HG02678 (cell line): ENCODE data around the gene ARFGEF3.

Experiments
- ATAC-seq: cut with Tn5 transposase; IDR thresholded peaks from one replicate; pipeline ENCODE4 v1.9.1; 2021; ENCODE audit warnings: mild to moderate bottlenecking, moderate library complexity; ENCODE audit not compliant: unreplicated experiment

The ARFGEF3 gene

DNA sequence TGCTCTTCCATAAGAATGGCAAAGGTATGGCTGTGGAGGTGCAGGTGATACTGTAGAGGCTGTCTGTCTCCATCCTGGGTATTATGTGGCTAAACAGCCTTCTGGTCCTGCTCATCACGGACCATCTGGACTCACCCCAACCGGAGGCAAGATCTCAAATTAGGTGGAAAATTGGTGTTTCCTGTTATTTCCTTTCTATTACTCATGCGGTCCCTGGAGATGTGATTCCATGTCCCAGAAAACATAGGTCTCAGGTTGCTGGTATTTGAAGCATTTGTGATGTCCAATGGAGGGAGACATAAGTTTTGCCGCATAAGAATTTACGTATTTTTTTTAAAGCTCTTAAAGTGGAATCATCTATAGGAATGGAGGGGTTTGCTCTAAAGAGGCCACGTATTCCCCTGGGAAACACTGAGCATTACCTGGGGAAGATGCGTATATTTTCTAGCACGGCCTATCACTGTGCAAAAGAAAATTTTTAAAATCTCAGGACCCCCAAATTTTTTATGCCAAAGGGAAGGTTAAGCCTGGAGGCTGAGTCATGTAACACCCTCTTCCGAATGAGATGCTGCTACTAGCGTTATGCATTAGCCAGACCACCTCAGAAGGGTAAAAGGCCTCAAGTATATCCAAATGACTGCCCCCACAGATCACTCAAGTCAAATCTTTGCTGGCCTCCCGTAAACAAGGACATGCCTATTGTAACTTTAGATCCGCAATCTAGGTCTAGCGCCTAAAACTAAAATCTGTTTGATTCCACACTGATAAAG lies 78.9 kb downstream of the ARFGEF3 start:
- no peak for ATAC-seq

DNA sequence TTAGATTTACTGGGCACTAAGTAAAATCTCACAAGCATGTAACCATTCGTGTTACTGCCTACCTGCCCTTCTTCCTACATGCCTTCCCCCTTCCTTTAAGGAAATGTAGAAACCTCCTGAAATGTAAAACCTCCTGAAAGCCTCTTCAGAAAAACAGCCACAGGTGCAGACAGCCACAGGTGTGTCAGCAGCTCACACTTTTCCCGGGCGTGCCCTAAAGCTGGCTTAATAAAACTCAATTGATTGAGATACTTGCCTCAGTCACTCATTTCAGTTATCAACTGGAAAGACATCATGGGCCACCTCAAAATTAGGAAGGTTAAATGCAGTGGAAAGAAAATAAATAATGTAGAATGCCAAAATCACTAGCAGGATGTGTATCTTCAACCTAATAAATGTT lies 79.6 kb downstream of the ARFGEF3 start:
- no peak for ATAC-seq

- ATAC-seq = no peak
These were observed 80.2 kb downstream of the ARFGEF3 start for GRCh38 chr6:138241934-138242333.

DNA sequence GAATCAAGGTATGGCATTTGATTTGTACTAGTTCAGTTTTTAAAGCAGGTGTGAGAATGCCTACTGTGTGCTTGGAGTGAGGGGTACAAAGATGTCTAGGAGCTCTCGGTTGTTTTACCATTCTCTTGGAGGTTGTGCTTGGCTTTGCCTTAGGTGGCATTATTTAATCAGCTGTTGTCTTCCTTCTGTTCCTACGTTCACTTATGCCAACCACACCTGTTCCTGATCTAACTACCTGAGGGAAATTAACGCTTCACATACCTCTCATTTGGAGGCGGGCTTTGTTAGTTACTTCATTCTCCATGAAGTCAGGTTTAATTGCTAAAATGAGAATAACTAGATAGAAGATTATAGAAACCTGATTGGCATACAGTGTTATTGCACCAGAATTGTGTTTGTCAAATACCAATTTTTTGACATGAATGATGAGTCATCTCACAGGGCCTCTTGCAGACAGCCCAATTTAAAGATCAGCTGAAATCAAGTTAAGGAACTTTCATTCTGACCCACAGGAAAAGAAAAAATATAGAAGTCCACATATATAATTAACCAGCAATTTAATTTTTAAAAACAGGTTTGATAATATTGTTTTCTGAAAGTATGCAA lies 81.4 kb downstream of the ARFGEF3 start:
- ATAC-seq = no peak

- ATAC-seq = no peak
These were observed 84.0 kb downstream of the ARFGEF3 start for GRCh38 chr6:138245751-138246150.

GRCh38 chr6:138246650-138247440 lies 85.1 kb downstream of the ARFGEF3 start:
- no peak for ATAC-seq

- no peak for ATAC-seq
These were observed 86.3 kb downstream of the ARFGEF3 start for GRCh38 chr6:138248011-138248410.

GRCh38 chr6:138248878-138249277 lies 87.1 kb downstream of the ARFGEF3 start:
- no peak for ATAC-seq

GRCh38 chr6:138250053-138250452 lies 88.3 kb downstream of the ARFGEF3 start:
- no peak for ATAC-seq

DNA sequence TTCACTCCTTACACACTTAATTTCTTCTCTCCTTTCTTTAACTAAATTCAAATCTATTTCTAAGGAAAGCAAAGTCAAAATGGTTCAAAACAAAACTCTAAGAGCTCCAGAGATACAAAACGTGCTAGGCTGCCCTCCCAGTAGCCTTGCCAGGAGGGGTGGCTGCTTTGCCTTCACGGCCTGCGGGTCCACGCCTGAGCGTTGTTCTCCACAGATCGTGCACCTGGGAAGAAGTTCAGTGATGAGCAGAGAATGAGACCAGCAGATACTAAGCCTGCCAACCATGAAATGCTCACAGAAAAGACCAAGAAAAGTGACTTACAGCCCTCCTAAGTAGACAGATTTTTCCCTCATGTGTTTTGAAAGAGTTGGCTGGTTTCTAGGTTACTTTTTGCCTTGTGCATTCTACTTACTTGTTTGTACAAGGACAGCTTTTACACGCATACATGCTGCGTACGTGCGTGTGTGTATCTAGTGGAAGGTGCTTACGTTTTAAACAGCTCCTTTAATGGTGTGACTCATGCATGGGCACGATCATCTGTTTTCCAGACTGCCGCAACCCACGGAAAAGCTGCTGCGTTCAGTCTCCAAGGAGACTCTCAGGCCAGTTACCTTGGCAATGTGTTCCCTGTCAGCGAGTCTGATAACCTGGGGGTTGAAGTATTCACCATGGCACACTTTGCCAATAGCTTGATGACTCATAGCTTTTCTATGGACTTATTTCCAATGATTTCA lies 88.9 kb downstream of the ARFGEF3 start:
- no peak for ATAC-seq

DNA sequence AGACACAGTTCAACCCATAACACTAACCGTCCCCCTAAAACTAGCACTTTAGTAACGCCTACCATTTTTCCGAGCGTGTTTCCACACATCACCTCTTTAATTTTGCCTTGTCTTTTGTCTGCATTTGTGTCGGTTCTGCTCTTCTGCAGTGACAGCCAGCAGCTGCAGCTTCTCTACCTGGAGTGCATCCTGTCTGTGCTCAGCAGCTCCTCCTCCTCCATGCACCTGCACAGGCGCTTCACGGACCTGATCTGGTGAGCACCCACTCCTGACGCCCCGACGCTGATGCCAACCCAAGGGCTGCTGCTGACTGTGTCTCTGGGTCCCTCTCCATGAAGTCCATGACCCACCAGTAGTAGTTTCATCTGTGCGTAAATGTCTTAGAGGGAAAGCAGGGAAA lies 92.0 kb downstream of the ARFGEF3 start:
- no peak for ATAC-seq

- ATAC-seq = no peak
These were observed 93.7 kb downstream of the ARFGEF3 start for GRCh38 chr6:138255443-138255842.

GRCh38 chr6:138257638-138258040 lies 95.9 kb downstream of the ARFGEF3 start:
- no peak for ATAC-seq

GRCh38 chr6:138258197-138258596 lies 96.5 kb downstream of the ARFGEF3 start:
- no peak for ATAC-seq

DNA sequence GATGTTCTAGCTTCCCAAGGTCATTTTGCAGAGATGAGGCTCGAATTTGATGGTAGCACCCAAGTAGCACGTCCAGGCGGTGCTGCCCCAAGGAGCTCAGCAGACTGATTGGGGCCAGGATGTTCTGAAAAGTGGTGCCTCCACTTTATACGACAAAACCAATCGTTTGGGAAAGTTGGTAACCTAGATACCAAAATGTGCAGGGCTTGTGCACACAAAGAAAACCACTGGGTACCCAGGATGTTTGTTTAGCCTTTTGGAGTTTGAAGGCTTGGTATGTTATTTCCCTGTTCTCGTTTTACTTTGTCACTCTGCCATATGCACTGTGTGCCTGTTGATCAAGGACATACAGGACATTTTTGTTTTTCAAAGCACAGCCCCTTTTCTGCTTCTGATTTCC lies 97.3 kb downstream of the ARFGEF3 start:
- ATAC-seq = no peak

DNA sequence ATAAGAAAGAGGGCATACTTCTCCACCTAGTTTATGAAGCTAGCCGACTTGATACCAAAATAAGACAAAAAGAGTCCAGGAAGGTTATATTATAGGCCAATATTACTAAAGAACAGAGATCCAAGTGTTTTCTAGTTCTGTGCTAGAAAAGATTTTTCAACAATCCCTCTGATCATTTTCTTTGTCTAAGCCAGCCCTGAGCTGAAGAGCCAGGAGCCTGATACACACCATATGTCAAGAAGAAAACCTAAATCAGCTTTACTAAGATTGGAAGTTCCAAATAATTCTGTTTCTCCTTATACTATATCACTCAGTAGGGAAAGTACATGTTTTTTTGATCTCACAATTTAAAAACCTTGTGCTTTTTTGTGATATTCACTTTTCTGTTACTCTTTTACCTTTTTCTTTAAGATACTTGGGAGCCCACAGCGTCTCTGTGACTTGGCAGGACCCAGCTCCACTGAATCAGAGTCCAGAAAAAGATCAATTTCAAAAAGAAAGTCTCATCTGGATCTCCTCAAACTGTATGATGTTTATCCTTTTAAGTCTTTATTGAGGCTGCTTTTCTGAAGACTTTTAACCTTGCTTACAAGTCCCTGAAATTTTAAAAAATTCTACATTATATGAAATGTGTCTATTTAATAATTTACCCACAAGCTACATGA lies 99.5 kb downstream of the ARFGEF3 start:
- ATAC-seq = no peak

GRCh38 chr6:138263963-138264362 lies 102.2 kb downstream of the ARFGEF3 start:
- ATAC-seq = no peak

- ATAC-seq = no peak
These were observed 102.7 kb downstream of the ARFGEF3 start for GRCh38 chr6:138264372-138264880.

- ATAC-seq = no peak
These were observed 104.4 kb downstream of the ARFGEF3 start for GRCh38 chr6:138266095-138266494.
